Muscle layer of duodenum (tissue), 2 donors: ENCODE results near the gene TEPSIN.

Experiments
- H3K27ac ChIP-seq: one replicate; pipeline ENCODE4 v1.7.0; 2013; ENCODE audit warnings: mild to moderate bottlenecking, low read length
- H3K27me3 ChIP-seq: one replicate; pipeline ENCODE4 v1.7.0; 2013; ENCODE audit warnings: low read depth, mild to moderate bottlenecking, control low read depth, low read length
- H3K36me3 ChIP-seq, 2 donors: one replicate each; pipeline ENCODE4 v1.7.0; 2013; ENCODE audit warnings: low read length in 2 of 2, control low read depth in 1 of 2, mild to moderate bottlenecking in 1 of 2; ENCODE audit not compliant: insufficient read depth in 2 of 2, control insufficient read depth in 1 of 2
- H3K4me1 ChIP-seq, 2 donors: one replicate each; pipeline ENCODE4 v1.7.0; 2013; ENCODE audit warnings: low read length in 2 of 2, mild to moderate bottlenecking in 2 of 2, control low read depth in 1 of 2, moderate library complexity in 1 of 2; ENCODE audit not compliant: insufficient read depth in 2 of 2, control insufficient read depth in 1 of 2
- H3K4me3 ChIP-seq, 2 donors: one replicate each; pipeline ENCODE4 v1.7.0; 2013; ENCODE audit warnings: low read length in 2 of 2, low read depth in 1 of 2, mild to moderate bottlenecking in 1 of 2
- H3K9me3 ChIP-seq, 2 donors: one replicate each; pipeline ENCODE4 v1.7.0; 2013; ENCODE audit warnings: low read length in 2 of 2, control low read depth in 1 of 2, mild to moderate bottlenecking in 1 of 2; ENCODE audit not compliant: control insufficient read depth in 1 of 2
- donor health status: healthy.

Gene TEPSIN

GRCh38 chr17:81184555-81184954 is 54.3 kb downstream of the TEPSIN start:
- Histone ChIP-seq H3K9me3 (no peaks in the 10 kb centered on the region), H3K4me1 (no peaks in the 10 kb centered on the region), H3K27ac (no peak overlapping the region), H3K36me3 (peaks cover 0 to 1% of the 10 kb centered on the region in 2 donors), H3K27me3 (no peaks in the 10 kb centered on the region), H3K4me3 (no peak overlapping the region)

GRCh38 chr17:81183807-81184206 is 55.0 kb downstream of the TEPSIN start:
- Histone ChIP-seq H3K27ac (no peak overlapping the region), H3K4me3 (no peak overlapping the region), H3K36me3 (no peaks in the 10 kb centered on the region), H3K4me1 (no peaks in the 10 kb centered on the region), H3K27me3 (no peaks in the 10 kb centered on the region), H3K9me3 (no peaks in the 10 kb centered on the region)

GRCh38 chr17:81183316-81183715 is 55.5 kb downstream of the TEPSIN start:
- Histone ChIP-seq H3K27ac (no peak overlapping the region), H3K36me3 (no peaks in the 10 kb centered on the region), H3K4me1 (no peaks in the 10 kb centered on the region), H3K9me3 (no peaks in the 10 kb centered on the region), H3K27me3 (no peaks in the 10 kb centered on the region), H3K4me3 (no peak overlapping the region)

GRCh38 chr17:81182596-81182995 is 56.3 kb downstream of the TEPSIN start:
- Histone ChIP-seq H3K4me3 (no peak overlapping the region), H3K36me3 (no peaks in the 10 kb centered on the region), H3K27ac (no peak overlapping the region), H3K27me3 (no peaks in the 10 kb centered on the region), H3K9me3 (no peaks in the 10 kb centered on the region), H3K4me1 (no peaks in the 10 kb centered on the region)

GRCh38 chr17:81181811-81182185 is 57.1 kb downstream of the TEPSIN start:
- H3K9me3 ChIP-seq: no peaks in the 10 kb centered on the region
- H3K27ac ChIP-seq: no peak overlapping the region

GRCh38 chr17:81180836-81181810 is 57.7 kb downstream of the TEPSIN start:
- Histone ChIP-seq H3K27me3 (no peaks in the 10 kb centered on the region), H3K4me3 (no peak overlapping the region), H3K36me3 (no peaks in the 10 kb centered on the region)

More at GRCh38 chr17:81181811-81182185, 57.1 kb downstream of the TEPSIN start:
- no peak overlapping the region for H3K4me3 ChIP-seq
- no peaks in the 10 kb centered on the region for H3K36me3 ChIP-seq
- no peaks in the 10 kb centered on the region for H3K27me3 ChIP-seq
- no peaks in the 10 kb centered on the region for H3K4me1 ChIP-seq

GRCh38 chr17:81179861-81180260 is 59.0 kb downstream of the TEPSIN start:
- H3K27ac ChIP-seq: no peak overlapping the region
- peaks cover 0 to 5% of the 10 kb centered on the region in 2 donors for H3K9me3 ChIP-seq
- H3K36me3 ChIP-seq: no peaks in the 10 kb centered on the region
- H3K4me3 ChIP-seq: no peak overlapping the region
- H3K4me1 ChIP-seq: no peaks in the 10 kb centered on the region
- no peaks in the 10 kb centered on the region for H3K27me3 ChIP-seq

More at GRCh38 chr17:81180836-81181810, 57.7 kb downstream of the TEPSIN start:
- no peak overlapping the region for H3K27ac ChIP-seq
- no peaks in the 10 kb centered on the region for H3K4me1 ChIP-seq
- no peaks in the 10 kb centered on the region for H3K9me3 ChIP-seq

GRCh38 chr17:81179220-81179619 is 59.6 kb downstream of the TEPSIN start:
- H3K4me1 ChIP-seq: no peaks in the 10 kb centered on the region
- no peaks in the 10 kb centered on the region for H3K36me3 ChIP-seq
- no peak overlapping the region for H3K4me3 ChIP-seq
- H3K27ac ChIP-seq: no peak overlapping the region
- no peaks in the 10 kb centered on the region for H3K27me3 ChIP-seq
- H3K9me3 ChIP-seq: peaks cover 0 to 5% of the 10 kb centered on the region in 2 donors
